ENCODE results near the gene ANTXR1. TPM values are rescaled to one million over a fixed set of nuclear protein-coding genes. Genes with fewer than 3 reads are reported as not detected.

Gene ANTXR1
- total RNA-seq, 1 donor from 2014 or later: 54.3 TPM

GRCh38 chr2:69280796-69281412 lies 267.9 kb downstream of the ANTXR1 start:
- H3K9me3 ChIP-seq: no peaks in the 10 kb centered on the region
- H3K27me3 ChIP-seq (ENCODE audit: low read depth): no peaks in the 10 kb centered on the region
- no peak for TF ChIP-seq CTCF (IDR thresholded peaks at IDR 0.05)
- no peaks in the 10 kb centered on the region for H3K36me3 ChIP-seq
- intact Hi-C loops (cut with DNase I): no loop called here
- DNase-seq (no peak), ATAC-seq (no peak)
- no peak overlapping the region for H3K27ac ChIP-seq
- no peak overlapping the region for H3K4me3 ChIP-seq
- no peaks in the 10 kb centered on the region for H3K4me1 ChIP-seq

- no peak for ATAC-seq
- Histone ChIP-seq H3K4me1 (no peaks in the 10 kb centered on the region), H3K9me3 (no peaks in the 10 kb centered on the region), H3K36me3 (no peaks in the 10 kb centered on the region), H3K4me3 (no peak overlapping the region), H3K27me3 (ENCODE audit: low read depth) (no peaks in the 10 kb centered on the region), H3K27ac (no peak overlapping the region)
- intact Hi-C loops (cut with DNase I): no loop called here
- no peak for TF ChIP-seq CTCF (IDR thresholded peaks at IDR 0.05)
- DNase-seq: no peak
Observed at GRCh38 chr2:69285379-69285894, 272.5 kb downstream of the ANTXR1 start.

DNA sequence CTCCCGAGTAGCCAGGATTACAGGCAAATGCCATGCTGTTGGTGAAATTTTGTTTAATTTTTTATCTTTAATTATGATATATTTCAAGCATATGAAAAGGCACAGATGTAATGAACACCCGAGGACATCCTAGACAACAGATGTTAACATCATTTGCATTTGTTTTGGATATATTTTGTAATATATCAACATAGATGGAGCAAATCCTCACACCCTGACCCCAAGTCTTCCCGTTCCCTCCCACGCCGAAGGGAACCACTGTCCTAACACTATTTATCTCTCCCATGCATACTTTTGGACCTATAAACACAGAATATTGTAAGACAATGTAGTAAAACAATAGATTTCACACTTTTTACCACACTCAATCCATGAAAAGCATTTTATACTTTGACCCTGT lies 274.6 kb downstream of the ANTXR1 start:
- TF ChIP-seq CTCF (IDR thresholded peaks at IDR 0.05): no peak
- no peak overlapping the region for H3K27ac ChIP-seq
- no peak overlapping the region for H3K4me3 ChIP-seq
- H3K4me1 ChIP-seq: no peaks in the 10 kb centered on the region
- H3K9me3 ChIP-seq: no peaks in the 10 kb centered on the region
- ATAC-seq: no peak
- H3K36me3 ChIP-seq: no peaks in the 10 kb centered on the region
- no peak for DNase-seq
- no peaks in the 10 kb centered on the region for H3K27me3 ChIP-seq (ENCODE audit: low read depth)
- intact Hi-C loops (cut with DNase I): no loop called here

- no peaks in the 10 kb centered on the region for H3K36me3 ChIP-seq
- no peaks in the 10 kb centered on the region for H3K27me3 ChIP-seq (ENCODE audit: low read depth)
- no peaks in the 10 kb centered on the region for H3K4me1 ChIP-seq
- DNase-seq (no peak), ATAC-seq (no peak)
- intact Hi-C loops (cut with DNase I): no loop called here
- H3K9me3 ChIP-seq: no peaks in the 10 kb centered on the region
- no peak overlapping the region for H3K27ac ChIP-seq
- TF ChIP-seq CTCF (IDR thresholded peaks at IDR 0.05): no peak
- H3K4me3 ChIP-seq: no peak overlapping the region
Observed at GRCh38 chr2:69288429-69288828, 275.4 kb downstream of the ANTXR1 start.

- no peaks in the 10 kb centered on the region for H3K9me3 ChIP-seq
- H3K27ac ChIP-seq: no peak overlapping the region
- no peaks in the 10 kb centered on the region for H3K27me3 ChIP-seq (ENCODE audit: low read depth)
- TF ChIP-seq CTCF (IDR thresholded peaks at IDR 0.05): no peak
- intact Hi-C loops (cut with DNase I): no loop called here
- ATAC-seq: no peak
- DNase-seq: no peak
- H3K4me3 ChIP-seq: no peak overlapping the region
- H3K36me3 ChIP-seq: no peaks in the 10 kb centered on the region
- H3K4me1 ChIP-seq: no peaks in the 10 kb centered on the region
Observed at GRCh38 chr2:69291004-69291650, 278.1 kb downstream of the ANTXR1 start.

All from lower lobe of right lung (tissue), 2 donors.